H9 (cell line): ENCODE measurements around the gene AATF. TPM values are rescaled to one million over a fixed set of nuclear protein-coding genes. Genes with fewer than 3 reads are reported as not detected.
A peak's percentile ranks its signal among the peaks of the same experiment; 100 is the strongest.

Experiments
- DNase-seq: peaks from one replicate; pipeline ENCODE4 v3.0.0-alpha.2; 2017
- H2AFZ ChIP-seq: one replicate; pipeline ENCODE4 v1.6.1; 2013; ENCODE audit warnings: mild to moderate bottlenecking, low read length, control low read depth, moderate library complexity
- H2AK5ac ChIP-seq: 2 replicates; pipeline ENCODE4 v1.6.1; 2013; ENCODE audit warnings: low read length, control low read depth, mixed read lengths; ENCODE audit not compliant: insufficient read length
- H2BK120ac ChIP-seq: one replicate; pipeline ENCODE4 v1.6.1; 2013; ENCODE audit warnings: low read depth, mild to moderate bottlenecking, low read length, control low read depth, inconsistent platforms; ENCODE audit not compliant: poor library complexity, severe bottlenecking
- H2BK12ac ChIP-seq: 2 replicates; pipeline ENCODE4 v1.6.1; 2013; ENCODE audit warnings: low read length, control low read depth, mixed read lengths, low read depth; ENCODE audit not compliant: insufficient read length
- H2BK15ac ChIP-seq: 2 replicates; pipeline ENCODE4 v1.6.1; 2013; ENCODE audit warnings: low read depth, low read length, control low read depth
- H2BK20ac ChIP-seq: one replicate; pipeline ENCODE4 v1.6.1; 2013; ENCODE audit warnings: low read depth, mild to moderate bottlenecking, low read length, control low read depth, inconsistent platforms; ENCODE audit not compliant: poor library complexity, severe bottlenecking
- H2BK5ac ChIP-seq: 2 replicates; pipeline ENCODE4 v1.6.1; 2013; ENCODE audit warnings: low read length, control low read depth, mixed read lengths; ENCODE audit not compliant: insufficient read length
- H3K14ac ChIP-seq: 2 replicates; pipeline ENCODE4 v1.6.1; 2013; ENCODE audit warnings: low read length, control low read depth; ENCODE audit not compliant: insufficient read depth
- H3K18ac ChIP-seq: 2 replicates; pipeline ENCODE4 v1.6.1; 2013; ENCODE audit warnings: low read depth, mild to moderate bottlenecking, mixed read lengths, low read length, control low read depth; ENCODE audit not compliant: insufficient read length
- H3K23ac ChIP-seq: 2 replicates; pipeline ENCODE4 v1.6.1; 2013; ENCODE audit warnings: low read length, control low read depth, mixed read lengths, low read depth; ENCODE audit not compliant: insufficient read length
- H3K23me2 ChIP-seq: 2 replicates; pipeline ENCODE4 v1.6.1; 2013; ENCODE audit warnings: low read depth, mild to moderate bottlenecking, mixed read lengths, low read length, control low read depth; ENCODE audit not compliant: insufficient read length, poor library complexity, severe bottlenecking
- H3K27ac ChIP-seq: 2 replicates; pipeline ENCODE4 v1.5.1; 2013; ENCODE audit warnings: low read length, control low read depth, mixed read lengths, low read depth; ENCODE audit not compliant: insufficient read length
- H3K27me3 ChIP-seq: 2 replicates; pipeline ENCODE4 v1.6.1; 2013; ENCODE audit warnings: low read length, control low read depth, inconsistent platforms; ENCODE audit not compliant: insufficient read depth
- H3K4ac ChIP-seq: 2 replicates; pipeline ENCODE4 v1.6.1; 2013; ENCODE audit warnings: low read depth, mild to moderate bottlenecking, control low read depth, inconsistent platforms, low read length, moderate library complexity
- H3K4me1 ChIP-seq: 2 replicates; pipeline ENCODE4 v1.6.1; 2013; ENCODE audit warnings: low read length, control low read depth, inconsistent platforms; ENCODE audit not compliant: insufficient read depth
- H3K4me2 ChIP-seq: 2 replicates; pipeline ENCODE4 v1.6.1; 2013; ENCODE audit warnings: low read length, control low read depth, mixed read lengths; ENCODE audit not compliant: insufficient read length, insufficient read depth
- H3K56ac ChIP-seq: 2 replicates; pipeline ENCODE4 v1.6.1; 2013; ENCODE audit warnings: low read depth, mild to moderate bottlenecking, mixed read lengths, low read length, control low read depth; ENCODE audit not compliant: insufficient read length
- H3K79me1 ChIP-seq: 2 replicates; pipeline ENCODE4 v1.6.1; 2013; ENCODE audit warnings: low read depth, mild to moderate bottlenecking, moderate library complexity, low read length, control low read depth, inconsistent platforms; ENCODE audit not compliant: insufficient read depth, poor library complexity, severe bottlenecking
- H3K79me2 ChIP-seq: 2 replicates; pipeline ENCODE4 v1.6.1; 2013; ENCODE audit warnings: low read length, control low read depth, inconsistent platforms; ENCODE audit not compliant: insufficient read depth
- H3K9ac ChIP-seq: 2 replicates; pipeline ENCODE4 v1.6.1; 2013; ENCODE audit warnings: low read length, control low read depth, mixed read lengths; ENCODE audit not compliant: insufficient read length; ENCODE audit errors: extremely low read depth
- H3K9me3 ChIP-seq: one replicate; pipeline ENCODE4 v1.6.1; 2013; ENCODE audit warnings: low read depth, low read length, inconsistent platforms; ENCODE audit not compliant: control insufficient read depth
- H3T11ph ChIP-seq: one replicate; pipeline ENCODE4 v1.6.1; 2013; ENCODE audit warnings: mild to moderate bottlenecking, low read length, control low read depth, inconsistent platforms
- H4K20me1 ChIP-seq: one replicate; pipeline ENCODE4 v1.6.1; 2013; ENCODE audit not compliant: control insufficient read depth, insufficient read length, insufficient read depth
- H4K5ac ChIP-seq: 2 replicates; pipeline ENCODE4 v1.6.1; 2013; ENCODE audit warnings: low read depth, mild to moderate bottlenecking, mixed read lengths, low read length, control low read depth; ENCODE audit not compliant: insufficient read length
- H4K8ac ChIP-seq: replicated peaks from 2 replicates; pipeline ENCODE4 v1.6.1; 2013; ENCODE audit warnings: low read length, control low read depth, mixed read lengths, low read depth; ENCODE audit not compliant: insufficient read length
- H4K91ac ChIP-seq: 2 replicates; pipeline ENCODE4 v1.6.1; 2013; ENCODE audit warnings: low read depth, mild to moderate bottlenecking, moderate library complexity, mixed read lengths, low read length, control low read depth; ENCODE audit not compliant: insufficient read length
- H3K27ac Mint-ChIP-seq, 3 experiments: 2 replicates in 2 of 3; 3 replicates in 1 of 3; pipeline ENCODE4 v1.8.0; 2020 to 2021; ENCODE audit warnings: mixed read lengths in 3 of 3, mild to moderate bottlenecking in 1 of 3, moderate library complexity in 1 of 3
- H3K27me3 Mint-ChIP-seq: 2 replicates; pipeline ENCODE4 v1.8.0; 2021; ENCODE audit warnings: low read depth, mild to moderate bottlenecking, moderate library complexity, mixed read lengths
- H3K36me3 Mint-ChIP-seq, 3 experiments: 2 replicates in 2 of 3; 3 replicates in 1 of 3; pipeline ENCODE4 v1.8.0; 2020 to 2021; ENCODE audit warnings: low read depth in 3 of 3, mixed read lengths in 3 of 3; ENCODE audit not compliant: insufficient read depth in 1 of 3
- H3K4me1 Mint-ChIP-seq, 2 experiments: 2 replicates each; pipeline ENCODE4 v1.8.0; 2020; ENCODE audit warnings: mixed read lengths in 2 of 2
- H3K4me3 Mint-ChIP-seq, 2 experiments: 2 replicates in 1 of 2; 3 replicates in 1 of 2; pipeline ENCODE4 v1.8.0; 2020 to 2021; ENCODE audit warnings: mild to moderate bottlenecking in 2 of 2, mixed read lengths in 2 of 2, moderate library complexity in 1 of 2
- H3K9me3 Mint-ChIP-seq, 2 experiments: 2 replicates in 1 of 2; 3 replicates in 1 of 2; pipeline ENCODE4 v1.8.0; 2020; ENCODE audit warnings: mild to moderate bottlenecking in 2 of 2, mixed read lengths in 2 of 2, moderate library complexity in 1 of 2
- WGBS: extraction: QIAGEN DNeasy Blood & Tissue Kit; methylation state at CpG from one replicate; pipeline ENCODE4 v1.1.7; 2013; ENCODE audit warnings: missing lambda C conversion rate, low lambda C conversion rate, mixed read lengths; ENCODE audit not compliant: insufficient read length; ENCODE audit errors: extremely low coverage; 5-methylcytosine and 5-hydroxymethylcytosine counted together
- total RNA-seq: library from RNA; stranded (reverse); gene quantifications from 2 replicates; pipeline ENCODE4 v1.2.1, GENCODE V29; 2021
- TF ChIP-seq, protein P1 (sequence below): fragments of 200-600 bp; sonication (generic); conservative IDR thresholded peaks from 3 replicates; pipeline ENCODE4 v1.8.0; 2021; ENCODE audit warnings: antibody characterized with exemption, mild to moderate bottlenecking

AATF gene
- total RNA-seq, 1 experiment from 2014 or later = 69.6 TPM

DNA sequence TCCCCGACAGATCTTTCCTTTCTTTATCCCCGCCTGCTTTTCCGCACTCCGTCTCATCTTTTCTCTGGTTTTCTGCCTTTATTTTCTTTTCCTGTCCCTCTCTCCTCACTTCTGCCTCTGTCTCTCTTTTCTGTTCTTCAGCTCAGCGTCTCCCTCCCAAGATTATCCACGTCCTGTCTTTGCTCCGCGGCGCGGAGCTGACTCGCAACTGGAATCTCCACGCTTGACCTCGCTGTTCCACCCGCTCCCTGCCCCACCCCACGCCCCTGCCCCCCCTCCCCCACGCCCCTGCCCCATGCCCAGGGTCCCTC is 16.4 kb upstream of the AATF start:
- WGBS = no CpG with 5 or more reads among the region's 16 CpGs
- Histone ChIP-seq H3K9me3 (no peaks in the 10 kb centered on the region), H4K20me1 (no peaks in the 10 kb centered on the region), H4K91ac (no peak overlapping the region), H3T11ph (no peak overlapping the region), H3K79me1 (no peaks in the 10 kb centered on the region), H2BK5ac (no peak overlapping the region), H3K4me2 (peak overlapping the region; percentile 16), H3K56ac (no peak overlapping the region), H3K14ac (no peak overlapping the region), H2BK120ac (no peak overlapping the region), H3K4ac (no peak overlapping the region), H3K4me1 (peaks cover 7% of the 10 kb centered on the region; the same call in 1 of the 2 replicates), H2BK20ac (no peak overlapping the region), H3K79me2 (no peaks in the 10 kb centered on the region), H3K18ac (no peak overlapping the region), H2AFZ (no peak overlapping the region), H3K23me2 (peaks cover 30% of the 10 kb centered on the region), H2AK5ac (no peak overlapping the region), H4K5ac (no peak overlapping the region), H2BK12ac (no peak overlapping the region), H3K27me3 (peaks cover 70% of the 10 kb centered on the region), H3K23ac (no peak overlapping the region), H2BK15ac (no peak overlapping the region), H4K8ac (no peak overlapping the region), H3K9ac (no peak overlapping the region), H3K27ac (no peak overlapping the region)
- Mint-ChIP-seq H3K36me3 (no peaks in the 10 kb centered on the region), H3K27ac (no peak overlapping the region), H3K4me3 (peak overlapping the region in 1 of 2 experiments; percentile 67; a peak in 3 of 5 replicates), H3K27me3 (peaks cover 100% of the 10 kb centered on the region), H3K9me3 (peaks cover 0 to 8% of the 10 kb centered on the region in 2 experiments; a peak in 2 of 5 replicates), H3K4me1 (peaks cover 73 to 84% of the 10 kb centered on the region in 2 experiments)
- TF ChIP-seq, protein P1, sequence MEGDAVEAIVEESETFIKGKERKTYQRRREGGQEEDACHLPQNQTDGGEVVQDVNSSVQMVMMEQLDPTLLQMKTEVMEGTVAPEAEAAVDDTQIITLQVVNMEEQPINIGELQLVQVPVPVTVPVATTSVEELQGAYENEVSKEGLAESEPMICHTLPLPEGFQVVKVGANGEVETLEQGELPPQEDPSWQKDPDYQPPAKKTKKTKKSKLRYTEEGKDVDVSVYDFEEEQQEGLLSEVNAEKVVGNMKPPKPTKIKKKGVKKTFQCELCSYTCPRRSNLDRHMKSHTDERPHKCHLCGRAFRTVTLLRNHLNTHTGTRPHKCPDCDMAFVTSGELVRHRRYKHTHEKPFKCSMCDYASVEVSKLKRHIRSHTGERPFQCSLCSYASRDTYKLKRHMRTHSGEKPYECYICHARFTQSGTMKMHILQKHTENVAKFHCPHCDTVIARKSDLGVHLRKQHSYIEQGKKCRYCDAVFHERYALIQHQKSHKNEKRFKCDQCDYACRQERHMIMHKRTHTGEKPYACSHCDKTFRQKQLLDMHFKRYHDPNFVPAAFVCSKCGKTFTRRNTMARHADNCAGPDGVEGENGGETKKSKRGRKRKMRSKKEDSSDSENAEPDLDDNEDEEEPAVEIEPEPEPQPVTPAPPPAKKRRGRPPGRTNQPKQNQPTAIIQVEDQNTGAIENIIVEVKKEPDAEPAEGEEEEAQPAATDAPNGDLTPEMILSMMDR = no peak
- DNase-seq = no peak
